Adrenal gland (tissue), 12 donors: ENCODE measurements around the gene TRRAP. TPM values are rescaled to one million over a fixed set of nuclear protein-coding genes. Genes with fewer than 3 reads are reported as not detected.
"Not testable (repeated sequence)": the region's sequence is repeated elsewhere in the genome, so short reads cannot be mapped to it uniquely, and the experiment has no call there.

Experiments used
- DNase-seq, 7 donors: peaks; one replicate each; pipeline ENCODE4 v3.0.0-alpha.2; 2019 to 2020
- H3K27ac ChIP-seq, 5 donors: fragments of 200-600 bp; sonication (generic) in 4 of 5; 1 replicate in 3 of 5; 2 replicates in 2 of 5; pipeline versions ENCODE4 v1.5.1 to v1.8.0; 2016 to 2020; ENCODE audit warnings: mild to moderate bottlenecking in 1 of 5
- H3K27me3 ChIP-seq: fragments of 200-600 bp; 2 replicates; pipeline ENCODE4 v1.8.0; 2021
- H3K36me3 ChIP-seq, 2 donors: fragments of 200-600 bp; replicated peaks in 1 of 2; 1 replicate in 1 of 2; 2 replicates in 1 of 2; pipeline versions ENCODE4 v1.5.1 to v1.8.0; 2018 to 2022
- H3K4me1 ChIP-seq, 2 donors: fragments of 200-600 bp; replicated peaks in 1 of 2; 1 replicate in 1 of 2; 2 replicates in 1 of 2; pipeline versions ENCODE4 v1.5.1 to v1.8.0; 2018 to 2021
- H3K4me3 ChIP-seq, 4 donors: fragments of 200-600 bp; sonication (generic) in 3 of 4; one replicate each; pipeline ENCODE4 v1.5.1; 2016 to 2018
- H3K9me3 ChIP-seq, 3 donors: fragments of 200-600 bp; sonication (generic) in 1 of 3; replicated peaks in 1 of 3; 1 replicate in 2 of 3; 2 replicates in 1 of 3; pipeline versions ENCODE4 v1.5.1 to v1.8.0; 2016 to 2021
- POLR2A ChIP-seq, 2 donors: fragments of 450-650 bp; IDR thresholded peaks; one replicate each; pipeline ENCODE4 v1.6.1; 2017; ENCODE audit warnings: antibody characterized with exemption in 2 of 2, mild to moderate bottlenecking in 2 of 2, moderate library complexity in 1 of 2
- WGBS, 4 donors: extraction: QIAGEN DNeasy Blood & Tissue Kit in 2 of 4; methylation state at CpG; one replicate each; pipeline versions ENCODE4 v1.1.5 to v1.1.7; 2013 to 2017; 5-methylcytosine and 5-hydroxymethylcytosine counted together
- intact Hi-C, 2 donors: fragments of 100-400 bp; cut with DNase I; formaldehyde crosslinking; loops; one replicate each; pipeline versions ENCODE4 v1.14.1 to v1.15.0; 2022 to 2023
- polyA plus RNA-seq, 3 donors: library from polyadenylated mRNA; stranded (reverse); fragments of 200-250 nt in 2 of 3; fragments of 350-450 nt in 1 of 3; fragmentation: Illumina TruSeq in 1 of 3; extraction: RNeasy Lipid Tissue Mini Kit (QIAGEN cat#74804) in 1 of 3; gene quantifications; one replicate each; pipeline ENCODE4 v1.2.3, GENCODE V29; 2013 to 2014
- total RNA-seq, 9 donors: library from RNA; depleted of rRNA in 4 of 9; stranded (reverse); fragments of >200 nt in 4 of 9; fragments of 120-200 nt in 1 of 9; fragmentation: NEBNext Ultra II Directional in 1 of 9; extraction: Animal tissue kit (Norgen Biotek cat#: 25700) in 1 of 9; gene quantifications; one replicate each; pipeline versions ENCODE4 v1.1.0 to v1.2.4, GENCODE V29; 2013 to 2023
- TF ChIP-seq, protein P1 (sequence below), 6 experiments: fragments of 450-650 bp in 4 of 6; fragments of 200-600 bp in 2 of 6; sonication (generic) in 1 of 6; IDR thresholded peaks; 1 replicate in 5 of 6; 2 replicates in 1 of 6; pipeline versions ENCODE4 v1.5.1 to v1.8.0; 2016 to 2021; ENCODE audit warnings: antibody characterized with exemption in 6 of 6, mild to moderate bottlenecking in 2 of 6, moderate library complexity in 1 of 6
- donor health status: healthy with polysubstance abuse.
- donor health status: Bipolar disorder and iron deficiency.
- donor health status: DM: yes; HTN: yes; CAD: no.
- donor health status: DM: no; HTN: no; CAD: no.
- donor health status: DM: no; HTN: no; CAD: no.
- donor health status: DM: yes; HTN: yes; CAD: no.

The TRRAP gene
- total and polyA plus RNA-seq, 12 donors, result 11.8 to 43.0 (median 30.9) TPM

DNA sequence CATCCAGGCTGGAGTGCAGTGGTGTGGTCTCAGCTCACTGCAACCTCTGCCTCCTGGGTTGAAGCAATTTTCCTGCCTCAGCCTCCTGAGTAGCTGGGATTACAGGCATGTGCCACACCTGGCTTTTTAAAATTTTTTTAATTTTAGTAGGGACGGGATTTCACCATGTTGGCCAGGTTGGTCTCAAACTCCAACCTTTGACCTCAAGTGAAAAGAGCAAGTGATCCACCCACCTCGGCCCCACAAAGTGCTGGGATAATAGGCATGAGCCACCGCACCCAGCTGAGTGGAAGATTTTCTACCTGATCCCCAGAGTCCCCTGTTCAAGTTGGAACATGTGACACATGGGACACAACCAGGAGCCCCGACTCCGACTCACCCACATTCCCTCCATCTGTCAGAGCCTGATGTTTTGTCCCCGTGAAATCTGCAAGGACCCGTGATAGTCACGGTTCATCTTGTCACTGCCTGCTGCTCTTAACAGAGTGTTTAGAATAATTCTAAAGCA lies 161.1 kb downstream of the TRRAP start:
- TF ChIP-seq, protein P1, sequence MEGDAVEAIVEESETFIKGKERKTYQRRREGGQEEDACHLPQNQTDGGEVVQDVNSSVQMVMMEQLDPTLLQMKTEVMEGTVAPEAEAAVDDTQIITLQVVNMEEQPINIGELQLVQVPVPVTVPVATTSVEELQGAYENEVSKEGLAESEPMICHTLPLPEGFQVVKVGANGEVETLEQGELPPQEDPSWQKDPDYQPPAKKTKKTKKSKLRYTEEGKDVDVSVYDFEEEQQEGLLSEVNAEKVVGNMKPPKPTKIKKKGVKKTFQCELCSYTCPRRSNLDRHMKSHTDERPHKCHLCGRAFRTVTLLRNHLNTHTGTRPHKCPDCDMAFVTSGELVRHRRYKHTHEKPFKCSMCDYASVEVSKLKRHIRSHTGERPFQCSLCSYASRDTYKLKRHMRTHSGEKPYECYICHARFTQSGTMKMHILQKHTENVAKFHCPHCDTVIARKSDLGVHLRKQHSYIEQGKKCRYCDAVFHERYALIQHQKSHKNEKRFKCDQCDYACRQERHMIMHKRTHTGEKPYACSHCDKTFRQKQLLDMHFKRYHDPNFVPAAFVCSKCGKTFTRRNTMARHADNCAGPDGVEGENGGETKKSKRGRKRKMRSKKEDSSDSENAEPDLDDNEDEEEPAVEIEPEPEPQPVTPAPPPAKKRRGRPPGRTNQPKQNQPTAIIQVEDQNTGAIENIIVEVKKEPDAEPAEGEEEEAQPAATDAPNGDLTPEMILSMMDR (IDR thresholded peaks at IDR 0.05), result no peak
- TF ChIP-seq POLR2A (IDR thresholded peaks at IDR 0.05), result no peak
- H3K4me3 ChIP-seq, result no peak overlapping the region
- no peaks in the 10 kb centered on the region for H3K9me3 ChIP-seq
- no peak overlapping the region for H3K27ac ChIP-seq
- intact Hi-C loops, result loop anchor here (2.0 to 5.0 kb wide), 3 partner anchors 103 to 273 kb away; partner anchors contain the start of gene SMURF1 (in 1 of the 2)
- peaks cover 0 to 87% of the 10 kb centered on the region in 2 donors for H3K36me3 ChIP-seq
- H3K27me3 ChIP-seq, result no peaks in the 10 kb centered on the region
- H3K4me1 ChIP-seq, result peaks cover 0 to 43% of the 10 kb centered on the region in 2 donors
- DNase-seq, result peak in 1 of 7 donors; percentile 49
- 82 to 86% (median 86%) methylated on average over 8 of the region's 8 CpGs for WGBS, 4 donors

DNA sequence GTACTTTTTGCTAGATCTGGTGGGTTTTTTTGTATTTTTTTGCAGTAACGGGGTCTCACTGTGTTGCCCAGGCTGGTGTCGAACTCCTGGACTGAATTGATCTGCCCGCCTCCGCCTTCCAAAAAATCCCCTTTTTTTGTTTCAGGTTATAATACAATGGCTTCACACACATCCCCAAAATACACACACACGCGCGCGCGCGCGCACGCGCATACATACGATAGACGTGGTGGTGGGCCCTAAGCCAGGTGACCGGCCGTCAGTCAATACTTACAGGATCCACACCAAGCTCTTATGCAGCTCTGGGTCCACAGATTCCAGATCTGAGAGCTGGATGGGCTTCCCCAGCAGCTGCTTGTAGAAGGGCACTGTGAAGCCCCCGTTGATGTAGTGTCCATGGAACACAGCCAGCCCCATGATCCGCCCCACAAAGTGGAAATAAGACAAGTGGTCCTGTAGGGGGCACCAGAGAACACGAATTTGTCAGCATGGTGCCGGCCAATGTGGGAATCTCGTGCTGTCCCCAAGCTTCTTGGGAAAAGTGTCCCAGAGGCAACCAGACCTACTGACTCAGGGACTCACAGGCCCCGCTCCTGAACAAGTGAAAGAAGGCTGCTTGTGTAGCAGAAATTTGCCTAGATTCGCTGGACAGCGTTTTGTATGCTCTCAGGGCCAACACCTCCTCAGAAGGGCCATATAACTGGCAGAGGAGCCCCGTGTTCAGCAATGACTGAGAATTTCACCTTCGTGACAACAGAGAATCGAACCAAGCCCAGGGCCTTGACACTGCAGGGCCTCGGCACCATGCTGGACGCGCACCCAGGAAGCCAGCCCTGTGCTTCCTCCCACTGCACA lies 162.0 kb downstream of the TRRAP start:
- 58 to 63% (median 61%) methylated on average over 30 to 31 of the region's 31 CpGs for WGBS, 4 donors
- Histone ChIP-seq H3K36me3 (peaks cover 0 to 87% of the 10 kb centered on the region in 2 donors), H3K27ac (peak overlapping the region in 4 of 5 donors; percentile 53 to 90 (median 69)), H3K4me3 (no peak overlapping the region), H3K4me1 (peaks cover 0 to 43% of the 10 kb centered on the region in 2 donors), H3K27me3 (no peaks in the 10 kb centered on the region), H3K9me3 (no peaks in the 10 kb centered on the region)
- peak; percentile 88 to 95 (median 93) for DNase-seq
- intact Hi-C loops, result loop anchor here in 1 of 2 donors (10.0 kb wide), 1 partner anchor 104 kb away; the partner anchor contains the start of gene SMURF1
- TF ChIP-seq, protein P1 (IDR thresholded peaks at IDR 0.05), result peak; percentile 65 to 88 (median 84)
- TF ChIP-seq POLR2A (IDR thresholded peaks at IDR 0.05), result peak in 1 of 2 donors; percentile 39

DNA sequence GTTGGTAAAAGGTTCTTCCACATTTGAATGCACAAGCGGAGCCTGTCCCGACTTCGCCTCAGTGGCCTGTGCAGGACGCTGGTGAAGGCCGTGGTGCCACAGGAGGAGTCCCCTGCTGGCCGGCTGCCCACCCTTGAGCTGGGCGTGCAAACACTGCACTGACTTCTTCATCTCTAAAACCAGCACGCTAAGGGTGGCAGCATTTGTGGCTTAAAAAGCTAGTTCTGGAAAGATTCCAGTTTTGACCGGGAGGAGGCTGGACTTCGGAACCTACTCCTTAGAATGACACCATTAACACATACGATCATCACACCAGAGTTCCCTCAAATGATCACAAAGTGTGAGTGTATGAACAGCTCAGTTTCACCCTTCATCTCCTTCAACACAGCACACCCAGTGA lies 163.2 kb downstream of the TRRAP start:
- Histone ChIP-seq H3K36me3 (peaks cover 0 to 78% of the 10 kb centered on the region in 2 donors), H3K4me3 (no peak overlapping the region), H3K9me3 (no peaks in the 10 kb centered on the region), H3K27me3 (no peaks in the 10 kb centered on the region), H3K27ac (peak overlapping the region in 3 of 5 donors; percentile 53 to 90 (median 83)), H3K4me1 (peaks cover 6 to 36% of the 10 kb centered on the region in 2 donors)
- DNase-seq, result peak in 4 of 7 donors; percentile 54 to 64 (median 57)
- WGBS, 4 donors, result 47 to 66% (median 63%) methylated on average over 8 to 11 of the region's 11 CpGs
- no peak for TF ChIP-seq POLR2A (IDR thresholded peaks at IDR 0.05)
- TF ChIP-seq, protein P1 (IDR thresholded peaks at IDR 0.05), result no peak
- intact Hi-C loops, result loop anchor here in 1 of 2 donors (10.0 kb wide), 1 partner anchor 103 kb away; the partner anchor contains the start of gene SMURF1

DNA sequence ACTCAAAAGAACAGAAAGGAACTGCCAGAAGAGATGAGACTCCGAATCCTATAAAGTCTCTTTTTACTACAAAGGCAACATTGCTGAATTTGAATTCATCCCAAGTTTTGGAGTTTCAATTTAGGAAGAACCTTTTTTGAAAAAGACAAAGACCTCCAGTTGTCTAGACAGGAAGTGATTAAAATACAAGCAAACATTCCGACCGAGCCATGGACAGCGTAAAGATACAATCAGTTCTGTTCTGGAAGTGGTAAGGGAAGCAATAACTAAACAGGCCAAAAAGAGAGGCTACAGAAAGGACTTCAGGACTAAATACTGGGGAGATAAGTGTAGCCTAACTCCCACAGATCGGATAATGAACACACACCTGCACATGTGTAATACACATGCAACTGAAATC lies 164.6 kb downstream of the TRRAP start:
- intact Hi-C loops, result loop anchor here in 1 of 2 donors (10.0 kb wide), 1 partner anchor 102 kb away; the partner anchor contains the start of gene SMURF1
- Histone ChIP-seq H3K27me3 (no peaks in the 10 kb centered on the region), H3K27ac (peak overlapping the region in 2 of 5 donors; percentile 27 to 36), H3K36me3 (peaks cover 0 to 76% of the 10 kb centered on the region in 2 donors), H3K4me3 (no peak overlapping the region), H3K9me3 (no peaks in the 10 kb centered on the region), H3K4me1 (peaks cover 6 to 31% of the 10 kb centered on the region in 2 donors)
- WGBS, 4 donors, result 62 to 70% (median 65%) methylated on average over 5 of the region's 5 CpGs
- TF ChIP-seq POLR2A (IDR thresholded peaks at IDR 0.05), result no peak
- TF ChIP-seq, protein P1 (IDR thresholded peaks at IDR 0.05), result no peak
- peak in 2 of 7 donors; percentile 8 to 53 for DNase-seq

DNA sequence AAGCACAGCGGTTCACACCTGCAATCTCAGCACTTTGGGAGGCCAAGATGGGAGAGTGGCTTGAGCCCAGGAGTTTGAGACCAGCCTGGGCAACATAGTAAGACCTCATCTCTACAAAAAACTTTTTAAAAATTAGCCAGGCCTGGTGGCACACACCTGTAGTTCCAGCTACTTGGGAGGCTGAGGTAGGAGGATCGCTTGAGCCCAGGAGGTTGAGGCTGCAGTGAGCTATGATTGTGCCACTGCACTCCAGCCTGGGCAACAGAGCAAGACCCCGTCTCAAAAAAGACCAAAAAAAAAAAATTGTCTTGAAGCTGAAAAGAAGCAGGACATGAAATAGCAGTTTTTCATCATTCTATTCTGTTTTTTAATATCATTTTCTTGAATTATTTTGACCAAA lies 166.5 kb downstream of the TRRAP start:
- not testable (repeated sequence) for H3K27ac ChIP-seq, H3K4me3 ChIP-seq, H3K9me3 ChIP-seq, H3K27me3 ChIP-seq
- Histone ChIP-seq H3K4me1 (peaks cover 6 to 31% of the 10 kb centered on the region in 2 donors), H3K36me3 (peaks cover 0 to 75% of the 10 kb centered on the region in 2 donors)
- 93 to 98% (median 95%) methylated on average over 3 of the region's 3 CpGs for WGBS, 4 donors
- intact Hi-C loops, result loop anchor here in 1 of 2 donors (10.0 kb wide), 1 partner anchor 100 kb away; the partner anchor contains the start of gene SMURF1
- peak in 1 of 7 donors; percentile 35 for DNase-seq

DNA sequence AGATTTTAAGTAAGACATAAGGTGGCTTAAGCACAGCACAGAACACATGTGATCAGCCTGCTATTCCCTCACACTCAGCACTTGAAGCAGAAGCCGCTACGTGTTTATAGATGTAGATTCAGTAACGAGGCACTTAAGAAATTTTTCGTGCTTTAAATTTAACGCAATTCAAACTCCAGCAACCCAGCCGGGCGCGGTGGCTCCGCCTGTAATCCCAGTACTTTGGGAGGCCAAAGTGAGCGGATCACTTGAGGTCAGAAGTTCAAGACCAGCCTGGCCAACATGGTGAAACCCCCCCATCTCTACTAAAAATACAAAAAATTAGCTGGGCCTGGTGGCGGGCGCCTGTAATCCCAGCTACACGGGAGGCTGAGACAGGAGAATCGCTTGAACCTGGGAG lies 167.9 kb downstream of the TRRAP start:
- peak overlapping the region in 1 of 5 donors; percentile 9 for H3K27ac ChIP-seq
- H3K4me3 ChIP-seq, H3K27me3 ChIP-seq, H3K9me3 ChIP-seq: not testable (repeated sequence)
- DNase-seq, result peak in 2 of 7 donors; percentile 11 to 37
- peaks cover 10 to 30% of the 10 kb centered on the region in 2 donors for H3K4me1 ChIP-seq
- WGBS, 4 donors, result 85 to 91% (median 86%) methylated on average over 10 to 14 of the region's 14 CpGs
- peaks cover 0 to 71% of the 10 kb centered on the region in 2 donors for H3K36me3 ChIP-seq
- intact Hi-C loops, result loop anchor here in 1 of 2 donors (10.0 kb wide), 1 partner anchor 99 kb away; the partner anchor contains the start of gene SMURF1
